HUDEP-2 (cell line): ENCODE results near the gene GM2A.
A peak's percentile ranks its signal among the peaks of the same experiment; 100 is the strongest.

ENCODE experiments used
- DNase-seq, 76 experiments: peaks; one replicate each; lab custom pipeline; 2025; ENCODE audit not compliant: unreplicated experiment in 76 of 76; lab: John Stamatoyannopoulos, UW

The GM2A gene

DNA sequence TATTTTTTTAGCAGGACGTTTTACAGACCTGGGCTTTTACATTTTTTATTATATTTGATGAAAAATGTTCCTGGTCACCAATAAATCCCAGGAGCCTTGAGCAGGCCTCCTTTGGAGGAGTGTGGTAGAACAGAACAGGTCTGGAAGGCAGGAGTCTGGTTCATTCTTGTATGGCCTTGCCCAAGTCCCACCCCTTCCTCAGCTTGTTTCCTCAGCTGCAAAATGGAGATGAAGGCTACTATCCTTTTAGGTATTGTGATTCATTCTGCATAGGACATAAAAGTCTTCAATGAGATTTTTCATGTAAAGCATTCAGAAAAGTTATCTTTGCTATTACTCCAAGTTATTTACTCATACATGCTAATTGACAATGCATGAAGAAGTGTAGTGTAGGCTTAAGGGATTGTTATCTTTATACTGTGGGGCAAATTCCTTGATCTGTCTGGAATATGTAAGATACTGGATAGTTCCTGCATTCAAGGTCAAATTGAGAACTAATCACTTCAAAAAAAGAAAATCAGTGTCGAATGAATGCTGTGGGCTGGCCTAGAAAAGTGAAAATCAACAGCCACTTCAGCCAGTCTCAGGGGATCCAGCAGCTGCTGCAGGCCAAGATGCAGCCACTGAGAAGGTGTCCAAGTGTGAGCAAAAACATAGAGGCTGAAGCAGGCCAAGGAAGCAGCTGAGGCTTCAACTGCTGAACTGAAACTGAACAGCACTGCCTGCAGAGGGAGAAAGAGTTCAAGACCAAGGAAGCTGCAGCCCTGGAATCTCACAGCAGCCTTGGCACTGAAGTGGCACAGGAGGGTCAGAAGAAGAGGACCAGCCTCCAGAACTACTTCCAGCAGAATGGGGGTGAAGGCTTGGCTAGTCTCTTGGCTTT, 66.1 kb downstream of the GM2A start:
- DNase-seq, result peak in 14 of 76 experiments; percentile 2 to 26 (median 5)
